DMS 273 (cell line): ENCODE data around the gene TRAPPC3L.

Source experiments
- DNase-seq: peaks from one replicate; lab custom pipeline; 2025; ENCODE audit not compliant: unreplicated experiment; lab: John Stamatoyannopoulos, UW

TRAPPC3L gene

DNA sequence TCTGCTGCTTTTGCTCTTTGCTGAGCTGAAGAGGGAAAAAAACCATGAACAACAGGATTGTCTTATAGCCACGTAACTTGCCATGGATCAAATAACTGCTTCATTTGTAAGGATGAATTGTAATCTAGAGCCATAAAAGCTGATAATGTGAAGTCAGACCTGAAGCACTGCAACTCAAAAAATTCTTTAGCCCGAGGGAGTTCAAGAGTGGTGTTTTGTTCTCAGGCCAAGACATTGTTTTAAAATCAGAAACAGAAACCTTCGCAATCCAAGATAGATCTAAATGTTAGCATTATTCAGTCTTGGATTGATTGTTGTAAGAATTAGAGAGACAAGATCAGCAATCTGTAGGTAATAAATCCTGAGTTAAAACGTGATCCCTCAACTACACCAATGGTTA lies at the start of gene TRAPPC3L:
TRAPPC3L (minus strand) TSS at position 34 of the 400 bp plus-strand sequence. CDS start 170 bp downstream, outside the sequence.
- no peak for DNase-seq

DNA sequence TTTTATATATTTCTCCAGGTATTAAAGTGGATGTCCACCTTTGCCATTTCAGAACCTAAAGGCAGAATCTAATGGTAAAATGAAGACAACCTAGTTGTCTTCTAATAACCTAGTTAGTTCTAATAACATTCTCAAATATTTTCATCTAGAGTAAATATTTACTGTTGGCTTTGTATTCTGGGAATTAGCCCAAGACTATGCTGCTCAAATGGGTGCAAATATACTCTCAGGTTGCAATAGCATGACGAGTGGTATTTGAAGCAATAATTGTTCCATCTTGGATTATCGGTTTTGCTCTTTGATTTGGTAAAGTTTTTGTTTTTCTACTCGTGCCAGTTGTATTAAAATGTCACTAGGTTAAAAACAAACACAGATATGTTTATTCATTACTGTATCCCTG lies 49.8 kb upstream of the TRAPPC3L start:
- no peak for DNase-seq

DNA sequence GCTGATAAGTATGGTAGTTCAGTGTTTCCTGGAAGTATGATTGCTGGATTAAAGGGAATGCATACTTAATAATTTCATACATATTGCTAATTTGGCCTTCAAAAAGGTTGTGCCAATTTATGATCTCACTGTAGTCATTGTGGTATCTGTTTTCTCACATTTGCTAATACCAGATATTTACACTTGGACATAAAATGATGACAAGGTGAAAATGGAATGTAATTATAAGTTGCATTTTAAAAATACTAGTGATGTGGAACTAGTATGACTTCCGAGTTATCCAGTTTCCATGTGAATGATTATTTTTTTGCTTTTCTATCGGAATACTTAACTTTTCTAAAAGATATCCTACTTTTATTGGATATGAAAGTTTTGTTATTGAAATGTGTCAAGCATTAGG lies 41.3 kb upstream of the TRAPPC3L start:
- DNase-seq, result no peak

DNA sequence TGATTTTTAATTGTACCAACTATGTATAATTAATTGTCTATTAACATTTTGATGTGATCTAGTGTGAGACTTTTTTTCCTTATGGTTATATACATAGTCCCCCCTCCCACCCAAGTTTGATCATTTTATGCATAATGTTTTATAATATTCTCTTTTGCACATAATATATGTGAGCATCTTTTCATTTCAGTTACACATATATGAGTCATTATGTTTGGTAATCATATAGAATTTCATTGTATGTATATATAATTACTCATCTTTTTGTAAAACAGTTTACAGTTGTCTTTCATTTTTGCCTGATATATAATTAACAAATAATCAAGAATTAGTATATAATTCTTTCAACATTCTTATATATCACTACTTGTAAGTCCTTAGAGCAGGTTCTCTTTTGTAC lies 40.8 kb upstream of the TRAPPC3L start:
- no peak for DNase-seq

DNA sequence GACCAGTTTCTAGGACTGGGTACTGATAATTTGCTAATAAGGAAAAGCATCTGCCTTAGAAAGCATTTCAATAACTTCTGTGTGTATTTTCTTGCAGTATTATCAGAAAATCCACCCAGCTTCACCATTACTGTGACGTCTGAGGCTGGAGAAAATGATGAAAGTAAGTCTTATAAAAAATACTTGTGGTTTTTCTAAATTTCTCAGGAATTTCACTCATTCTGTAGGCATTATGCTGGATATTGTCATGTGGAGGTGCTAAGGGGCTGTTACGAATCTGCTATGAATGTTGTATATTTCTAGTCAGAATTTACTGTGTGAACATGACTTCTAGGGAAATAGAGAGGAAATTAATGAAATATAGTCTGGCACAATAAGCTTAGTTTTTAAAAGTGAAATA lies 34.7 kb upstream of the TRAPPC3L start:
- DNase-seq, result no peak

DNA sequence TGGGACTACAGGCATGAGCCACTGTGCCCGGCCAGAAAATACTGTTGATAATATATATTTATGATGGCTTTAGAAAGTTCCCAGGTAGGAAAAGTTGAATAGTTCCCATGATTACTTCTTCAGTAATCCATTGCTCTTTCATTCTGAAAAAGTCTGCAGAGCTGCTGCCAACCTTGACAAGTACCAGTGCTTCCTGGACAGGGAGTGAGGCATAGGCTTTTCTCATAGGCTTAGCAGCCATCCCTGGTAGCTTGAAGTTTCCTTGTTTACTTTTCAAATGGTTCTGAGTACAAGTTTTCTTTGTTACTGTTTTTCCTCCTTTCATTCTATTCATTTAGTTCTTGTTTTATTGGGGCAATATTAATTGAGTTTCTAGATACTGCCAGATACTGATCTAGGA lies 33.7 kb upstream of the TRAPPC3L start:
- no peak for DNase-seq

DNA sequence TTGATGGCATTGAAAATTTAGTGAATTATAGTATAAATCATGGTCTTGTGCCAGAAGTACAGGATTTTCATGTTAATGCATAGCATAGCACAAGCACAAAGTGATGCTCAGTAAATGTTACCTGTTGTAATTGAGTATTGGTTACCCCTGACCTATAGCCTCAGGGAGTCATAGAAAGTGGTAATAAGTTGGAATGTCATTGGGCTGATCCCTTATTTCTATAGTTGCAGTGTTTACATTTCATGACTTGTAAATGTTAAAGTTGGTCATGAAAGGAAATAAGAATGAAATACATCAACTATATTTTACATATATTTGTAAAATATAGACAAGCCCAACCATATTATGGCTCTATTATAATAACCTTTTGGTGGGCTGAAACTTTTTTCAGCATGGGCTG lies 32.9 kb upstream of the TRAPPC3L start:
- DNase-seq, result no peak

DNA sequence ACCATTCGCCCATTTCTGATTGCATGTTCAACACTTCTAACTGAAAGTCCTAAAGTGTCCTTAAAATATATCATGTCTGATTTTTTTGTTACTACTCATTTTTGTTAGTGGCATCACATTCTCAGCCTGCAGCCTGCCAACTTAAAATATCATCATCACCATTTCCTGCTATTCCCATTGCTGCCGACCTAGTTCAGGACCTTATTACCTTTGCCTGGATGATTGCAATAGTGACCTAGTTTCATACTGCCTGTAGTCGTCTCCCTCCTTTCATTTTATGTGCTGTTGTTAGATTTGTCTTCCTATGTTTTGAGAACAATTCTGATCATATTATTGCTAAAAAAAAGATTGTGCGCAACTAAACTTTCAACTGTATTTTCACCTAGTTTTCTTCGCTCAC lies 32.0 kb upstream of the TRAPPC3L start:
- no peak for DNase-seq

DNA sequence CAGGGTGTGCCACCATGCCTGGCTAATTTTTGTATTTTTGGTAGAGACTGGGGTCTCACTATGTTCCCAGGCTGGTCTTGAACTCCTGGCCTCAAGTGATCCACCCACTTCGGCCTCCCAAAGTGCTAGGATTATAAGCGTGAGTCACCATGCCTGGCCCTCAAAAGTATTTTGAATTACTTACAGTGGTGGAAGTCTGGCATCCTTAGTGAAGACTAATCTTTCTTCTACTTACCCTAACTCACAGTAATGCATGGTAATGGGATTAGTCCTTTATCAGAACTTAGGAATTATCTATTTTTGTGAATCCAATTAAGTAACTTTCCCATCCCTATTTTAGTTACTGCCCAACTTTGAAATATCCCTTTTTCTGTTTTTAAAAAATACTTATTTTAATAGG lies 29.7 kb upstream of the TRAPPC3L start:
- no peak for DNase-seq

DNA sequence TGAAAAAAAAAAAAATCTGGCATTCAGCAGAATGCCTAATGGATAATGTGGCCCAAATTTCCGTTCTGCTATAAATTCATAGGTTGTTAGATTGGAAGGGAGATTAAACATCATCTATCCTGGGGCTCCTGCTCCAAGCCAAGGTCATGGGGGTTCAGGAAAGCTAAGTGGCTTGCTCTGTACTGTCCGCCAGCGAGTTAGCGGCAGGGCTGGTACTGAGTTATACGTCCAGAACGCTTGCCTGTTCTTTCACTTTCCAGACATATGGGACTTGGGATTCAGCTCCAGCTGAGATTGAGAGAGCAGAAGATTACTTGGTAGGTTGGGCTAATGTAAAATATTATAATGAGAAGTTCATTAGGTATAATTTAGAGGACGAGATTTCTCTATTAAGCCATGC lies 26.7 kb upstream of the TRAPPC3L start:
- peak; percentile 59 for DNase-seq

DNA sequence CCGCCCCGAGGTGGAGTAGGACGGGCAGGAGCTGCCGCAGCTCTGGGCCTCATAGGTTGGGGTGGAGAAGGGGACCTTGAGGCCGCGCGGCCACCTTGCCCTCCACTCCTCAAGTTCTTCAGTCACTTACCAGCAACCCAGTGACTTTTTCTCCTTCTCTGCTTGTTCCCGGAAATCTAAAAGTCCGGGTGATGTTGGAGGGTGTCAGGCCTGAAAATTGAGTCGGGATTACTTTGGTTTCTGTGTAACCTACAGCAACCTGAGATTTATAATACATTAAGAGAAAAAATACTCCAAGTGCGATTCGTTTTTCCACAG lies 26.2 kb upstream of the TRAPPC3L start:
- no peak for DNase-seq

DNA sequence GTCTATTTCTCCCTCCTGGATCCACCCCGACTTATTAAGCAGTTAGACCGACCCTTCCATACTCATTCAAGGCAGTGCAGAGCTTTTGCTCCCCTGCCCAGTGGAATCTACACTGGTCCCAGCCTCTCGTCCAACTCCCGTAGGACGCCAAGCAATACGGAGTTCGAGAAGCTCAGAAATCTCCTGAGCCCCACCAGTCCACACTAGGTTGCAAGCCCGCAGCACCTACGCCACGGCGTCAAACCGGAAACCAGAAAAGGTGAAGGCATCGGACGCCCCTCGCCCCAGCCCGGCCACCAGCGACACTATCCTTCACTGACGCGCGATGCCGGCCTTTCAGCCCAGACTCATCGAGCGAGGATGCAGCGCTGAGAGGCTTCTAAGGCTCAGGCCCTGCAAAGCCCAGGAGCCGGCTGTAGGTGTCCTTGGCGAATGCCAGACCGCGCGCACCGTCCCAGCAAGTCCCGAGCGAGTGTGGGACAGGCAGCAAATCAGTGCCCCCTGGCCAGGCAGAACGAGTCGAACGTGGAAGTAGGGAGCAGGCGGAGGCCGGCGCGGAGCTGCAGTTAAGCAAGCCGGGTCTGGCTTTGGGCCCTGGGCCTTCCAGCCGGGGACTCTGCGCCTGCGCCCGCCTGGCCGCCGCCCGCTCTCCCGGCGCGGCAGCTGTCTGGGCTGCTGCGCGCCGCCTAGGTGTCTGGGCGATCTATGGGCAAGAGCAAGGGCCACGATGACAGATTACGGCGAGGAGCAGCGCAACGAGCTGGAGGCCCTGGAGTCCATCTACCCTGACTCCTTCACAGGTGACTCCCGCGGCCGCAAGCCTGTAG lies 25.6 kb upstream of the TRAPPC3L start, which contains the start of gene RWDD1:
RWDD1 (plus strand) TSS at position 649 of the 827 bp plus-strand sequence; CDS start at position 728, 79 bp downstream.
- DNase-seq, result peak; percentile 99

DNA sequence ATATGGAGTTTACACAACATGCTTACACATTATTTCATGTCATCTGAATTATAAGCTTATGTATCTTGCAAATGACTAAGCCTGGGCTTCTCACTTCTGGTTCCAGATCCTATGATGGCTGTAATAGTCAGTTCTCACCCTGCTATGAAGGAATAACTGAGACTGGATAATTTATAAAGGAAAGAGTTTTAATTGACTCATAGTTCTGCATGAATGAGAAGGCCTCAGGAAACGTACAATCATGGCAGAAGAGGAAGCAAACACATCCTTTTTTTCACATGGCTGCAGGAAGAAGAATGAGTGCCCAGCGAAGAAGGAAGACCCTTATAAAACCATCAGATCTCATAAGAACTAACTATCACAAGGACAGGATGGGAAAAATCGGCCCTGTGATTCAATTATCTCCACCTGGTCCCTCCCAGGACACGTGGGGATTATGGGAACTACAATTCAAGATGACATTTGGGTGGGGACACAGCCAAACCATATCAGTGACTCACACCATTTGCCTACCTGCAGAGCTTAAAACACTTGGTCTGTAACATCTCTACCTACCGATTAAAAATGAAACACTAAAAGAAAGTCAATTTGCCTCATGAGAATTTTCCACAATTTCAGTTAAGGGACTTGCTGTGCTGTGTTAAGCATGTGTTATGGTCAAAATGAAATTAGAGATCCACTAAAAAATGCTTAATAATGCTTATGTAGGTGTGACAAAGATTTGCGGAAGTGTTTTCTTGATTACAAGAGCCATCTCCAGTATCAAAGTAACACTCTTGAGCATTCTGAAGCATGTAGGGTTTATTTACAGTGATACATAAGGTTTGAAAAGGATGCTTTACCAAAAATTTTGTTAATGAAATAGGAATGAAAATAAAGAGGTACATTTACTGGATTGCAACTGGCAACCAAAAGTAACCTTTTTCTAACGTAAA lies 23.6 kb upstream of the TRAPPC3L start:
- no peak for DNase-seq

DNA sequence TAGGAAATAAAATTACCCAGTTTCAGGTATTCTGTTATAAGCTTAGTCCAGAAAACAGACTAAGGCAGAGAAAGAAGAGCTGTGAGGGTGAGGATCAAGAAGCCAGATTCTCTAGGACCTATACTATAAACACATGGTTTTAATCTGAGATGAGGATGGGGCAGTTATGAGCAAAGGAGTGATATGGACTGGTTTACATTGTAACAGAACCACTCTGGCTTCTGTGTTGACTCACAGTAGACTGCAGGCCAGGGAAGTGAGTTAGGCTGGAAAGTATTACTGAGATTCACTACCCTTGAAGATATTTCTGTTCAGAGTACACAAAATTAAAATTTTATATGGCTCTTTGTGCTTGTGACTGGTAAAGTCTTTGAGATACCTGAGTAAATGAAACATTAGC lies 22.6 kb upstream of the TRAPPC3L start:
- DNase-seq, result no peak

DNA sequence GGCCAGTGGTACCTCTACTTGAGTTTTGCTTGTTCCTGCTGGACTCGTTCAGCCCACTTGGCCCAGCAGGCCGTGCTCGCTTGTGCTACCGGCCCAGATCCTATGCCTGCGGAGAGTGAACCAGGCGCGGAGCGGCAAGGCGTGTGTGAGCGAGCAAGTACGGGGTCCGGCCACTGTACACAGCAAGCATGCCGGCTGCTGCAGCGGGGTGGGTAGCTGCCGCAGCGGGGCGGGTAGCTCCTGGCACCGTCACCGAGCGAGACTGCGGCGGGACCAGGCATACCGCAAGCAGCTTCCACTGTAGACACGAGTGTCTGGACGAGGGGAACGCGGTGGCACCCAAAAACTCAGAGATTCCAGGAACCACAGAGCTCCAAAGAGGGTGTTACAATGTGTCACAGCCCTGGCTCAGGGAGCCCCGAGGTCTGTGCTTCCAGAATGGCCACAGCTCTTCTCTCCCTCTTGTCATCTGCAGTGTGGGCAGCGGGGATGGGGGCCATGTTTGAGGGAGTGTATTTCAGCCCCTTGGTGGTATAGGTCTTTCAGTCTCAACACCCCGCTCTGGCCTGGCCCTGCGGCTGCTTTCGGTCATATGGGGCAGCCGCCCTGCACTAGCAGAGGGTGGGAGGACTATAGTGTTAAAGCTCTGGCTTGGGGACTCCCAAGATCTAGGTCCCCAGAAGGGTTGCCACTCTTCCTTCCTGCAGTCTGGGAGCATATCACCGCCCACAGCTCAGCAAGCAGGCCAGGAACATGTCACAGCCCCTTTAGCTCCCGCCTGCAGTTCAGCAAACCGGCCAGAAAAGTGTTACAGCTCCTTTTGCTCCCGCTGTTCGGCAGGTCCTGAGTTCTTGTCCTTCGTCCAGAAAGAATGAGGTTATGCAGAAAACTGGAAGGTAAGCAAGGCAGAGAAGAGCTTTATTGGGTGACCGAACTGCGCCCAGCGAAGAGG lies 19.7 kb upstream of the TRAPPC3L start:
- DNase-seq, result peak; percentile 28

DNA sequence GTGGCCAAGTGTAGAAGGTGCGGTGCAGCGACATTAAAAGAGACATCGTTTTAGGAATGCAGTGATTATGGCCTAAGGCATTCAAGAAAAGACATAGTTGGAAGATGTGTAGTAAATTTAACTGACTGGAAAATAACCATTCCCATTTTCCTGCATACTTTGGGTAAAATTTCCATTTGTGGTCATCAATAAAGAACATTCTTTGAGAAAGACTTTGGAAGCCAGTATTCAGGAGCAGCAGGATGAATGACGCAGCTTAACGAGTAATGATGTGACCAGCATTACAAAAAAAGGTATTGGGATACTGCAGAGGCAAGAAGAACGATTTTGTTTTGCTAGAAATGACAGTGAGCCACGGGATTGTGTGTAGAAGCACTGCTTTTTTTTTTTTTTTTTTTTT lies 18.8 kb upstream of the TRAPPC3L start:
- no peak for DNase-seq

DNA sequence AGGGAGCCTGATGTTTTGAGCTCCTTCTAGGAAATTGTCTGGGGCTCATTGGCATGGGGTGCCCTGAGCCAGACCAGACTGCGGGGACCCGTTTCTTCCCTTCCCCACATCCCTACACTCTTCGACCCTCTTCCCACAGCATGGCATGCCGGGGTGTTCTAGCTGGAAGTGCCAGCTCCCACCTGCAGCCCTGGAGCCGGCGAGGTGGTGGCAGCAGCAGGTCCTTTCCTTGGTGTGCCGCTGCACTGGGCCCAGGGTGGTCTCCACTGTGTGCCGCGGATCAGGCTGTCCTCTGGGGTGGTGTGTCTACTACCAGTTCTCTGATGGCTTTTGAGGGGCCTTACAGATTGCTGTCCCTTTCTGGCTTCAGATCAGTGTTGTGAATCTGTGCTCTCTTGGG lies 18.3 kb upstream of the TRAPPC3L start:
- DNase-seq, result no peak

DNA sequence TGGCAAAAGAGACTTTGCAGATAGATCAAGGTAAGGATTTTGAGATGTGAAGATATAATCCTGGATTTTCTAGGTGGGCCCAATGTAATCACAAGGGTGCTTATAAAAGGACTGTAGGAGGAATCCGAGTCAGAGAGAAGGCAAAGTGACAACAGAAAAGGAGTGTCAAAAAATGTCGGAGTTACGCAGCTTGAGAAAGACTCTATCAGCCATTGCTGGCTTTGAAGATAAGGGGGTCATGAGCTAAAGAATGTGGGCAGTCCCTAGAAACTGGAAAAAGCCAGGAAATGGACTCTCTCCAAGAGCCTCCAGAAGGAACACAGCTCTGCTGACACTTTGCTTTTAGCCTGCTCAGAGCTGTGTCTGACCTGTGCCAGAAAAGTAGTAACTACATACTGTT lies 17.1 kb upstream of the TRAPPC3L start:
- no peak for DNase-seq

DNA sequence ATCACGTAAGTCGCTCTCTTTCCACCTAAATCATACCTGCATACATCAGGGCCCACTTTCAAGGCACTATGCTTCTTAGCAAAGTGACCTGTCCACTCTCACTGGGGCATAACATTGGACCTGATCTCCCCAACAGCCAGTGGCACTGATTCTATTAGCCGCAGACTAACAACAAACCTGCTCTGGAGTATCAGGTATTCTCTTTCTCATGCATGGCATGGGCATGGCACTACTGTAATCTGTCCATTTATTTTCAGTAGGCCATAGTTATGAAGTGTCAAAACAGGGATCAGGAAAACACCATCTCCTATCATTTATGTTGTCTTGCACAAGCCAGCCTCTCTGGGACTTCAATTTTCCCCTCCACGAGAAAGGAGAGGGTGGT lies 16.5 kb upstream of the TRAPPC3L start:
- DNase-seq, result no peak

DNA sequence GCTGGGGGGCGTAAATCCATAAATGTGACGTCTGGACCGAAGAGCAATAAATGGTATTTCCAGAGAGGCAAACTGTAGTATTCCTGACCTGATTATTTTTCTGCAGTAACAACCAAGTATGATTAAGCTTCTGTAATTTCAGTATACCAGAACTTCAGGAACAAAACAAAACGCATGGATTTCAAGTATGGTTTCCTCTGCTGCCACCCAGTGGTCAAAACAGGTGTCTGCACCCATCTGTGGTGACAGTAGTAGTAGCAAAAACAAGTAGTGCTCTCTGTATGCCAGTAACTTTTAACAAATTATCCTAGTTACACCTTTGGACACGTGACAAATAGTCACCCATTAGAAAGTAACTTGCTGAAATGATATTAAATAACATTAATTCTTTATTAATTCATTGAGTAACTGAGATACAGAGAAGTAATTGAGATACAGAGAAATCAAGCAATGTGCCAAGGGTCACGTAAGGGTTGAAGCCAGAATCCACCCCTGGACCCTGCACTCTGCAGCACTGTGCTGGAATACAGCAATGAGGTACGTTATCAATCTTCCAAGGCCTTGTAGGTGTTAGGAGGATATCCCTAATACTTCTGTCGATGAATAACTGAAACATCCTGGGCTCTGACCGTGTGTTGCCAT lies 16.0 kb upstream of the TRAPPC3L start:
- DNase-seq, result peak; percentile 83

DNA sequence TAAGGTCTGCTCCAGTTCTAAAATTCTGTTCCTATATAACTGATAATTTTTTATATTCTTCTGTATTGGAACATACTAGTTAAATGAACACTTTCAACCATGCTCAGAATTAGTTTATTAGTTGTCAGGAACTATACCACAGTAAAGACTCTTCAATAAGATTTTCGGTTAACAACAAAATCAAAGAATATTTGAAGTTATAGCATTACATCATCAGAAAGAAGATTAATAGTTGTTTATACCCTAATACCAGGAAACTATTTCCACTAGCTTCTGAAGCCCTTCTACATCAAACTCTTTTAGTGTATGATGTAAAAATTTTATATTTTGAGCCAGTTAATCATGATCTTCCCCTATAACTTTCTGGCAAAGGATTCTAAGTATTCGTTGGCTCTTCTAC lies 14.6 kb upstream of the TRAPPC3L start:
- no peak for DNase-seq
